Tibial nerve (tissue), 3 donors: ENCODE data around the gene MICU1.

Experiments used
- CTCF ChIP-seq, 5 experiments: fragments of 200-600 bp in 3 of 5; fragments of 450-650 bp in 2 of 5; sonication (generic) in 3 of 5; IDR thresholded peaks; one replicate each; pipeline ENCODE4 v1.5.1; 2016 to 2019; ENCODE audit warnings: antibody characterized with exemption in 5 of 5, mild to moderate bottlenecking in 3 of 5, moderate library complexity in 2 of 5
- POLR2A ChIP-seq, 2 donors: fragments of 450-650 bp; IDR thresholded peaks; one replicate each; pipeline ENCODE4 v1.6.1; 2017; ENCODE audit warnings: antibody characterized with exemption in 2 of 2, mild to moderate bottlenecking in 2 of 2, moderate library complexity in 2 of 2

GRCh38 chr10:72601144-72601543 is 24.7 kb downstream of the MICU1 start:
- no peak for TF ChIP-seq CTCF (IDR thresholded peaks at IDR 0.05)
- TF ChIP-seq POLR2A (IDR thresholded peaks at IDR 0.05): no peak
